Activated CD8-positive, alpha-beta T cell treated with anti-CD3 and anti-CD28 coated beads for 36 hours (primary cell): ENCODE data around the gene NUBP2. TPM values are rescaled to one million over a fixed set of nuclear protein-coding genes. Genes with fewer than 3 reads are reported as not detected.

Source experiments
- ATAC-seq: fragments of 200-7000 bp; cut with Tn5 transposase; one replicate; pipeline ENCODE4 v1.10.0; 2021; ENCODE audit warnings: mild to moderate bottlenecking, moderate library complexity
- CTCF ChIA-PET: fragments of 350-600 bp; sonication (Branson Sonifier 250); formaldehyde crosslinking; loops from one replicate; lab custom pipeline; 2021; ENCODE audit warnings: antibody characterized with exemption; lab: Charles Lee
- POLR2A ChIA-PET: fragments of 350-600 bp; sonication (Branson Sonifier 250); formaldehyde crosslinking; loops from one replicate; lab custom pipeline; 2021; ENCODE audit warnings: antibody characterized with exemption; lab: Charles Lee
- DNase-seq: peaks from one replicate; pipeline ENCODE4 v3.0.0-alpha.2; 2020
- H3K27ac Mint-ChIP-seq: one replicate; pipeline ENCODE4 v1.8.0; 2021; ENCODE audit warnings: mild to moderate bottlenecking, mixed read lengths
- H3K27me3 Mint-ChIP-seq: one replicate; pipeline ENCODE4 v1.8.0; 2021; ENCODE audit warnings: mixed read lengths
- H3K36me3 Mint-ChIP-seq: one replicate; pipeline ENCODE4 v1.8.0; 2021; ENCODE audit warnings: low read depth, mixed read lengths
- H3K4me1 Mint-ChIP-seq: one replicate; pipeline ENCODE4 v1.8.0; 2021; ENCODE audit warnings: low read depth, mixed read lengths
- H3K4me3 Mint-ChIP-seq: one replicate; pipeline ENCODE4 v1.8.0; 2021; ENCODE audit warnings: mild to moderate bottlenecking, moderate library complexity, mixed read lengths
- H3K9me3 Mint-ChIP-seq: one replicate; pipeline ENCODE4 v1.8.0; 2021; ENCODE audit warnings: mixed read lengths
- intact Hi-C: fragments of 100-400 bp; cut with micrococcal nuclease; formaldehyde crosslinking; loops from one replicate; pipeline ENCODE4 v1.10.0; 2022
- total RNA-seq, 2 experiments: library from RNA; stranded (reverse); gene quantifications; one replicate each; pipeline ENCODE4 v1.2.3, GENCODE V29; 2021
- TF ChIP-seq, protein P1 (sequence below): fragments of 200-600 bp; IDR thresholded peaks from one replicate; pipeline ENCODE4 v1.8.0; 2022; ENCODE audit warnings: antibody characterized with exemption, mild to moderate bottlenecking

NUBP2 gene
- total RNA-seq, 2 experiments from 2014 or later = 43.5 to 45.0 TPM

DNA sequence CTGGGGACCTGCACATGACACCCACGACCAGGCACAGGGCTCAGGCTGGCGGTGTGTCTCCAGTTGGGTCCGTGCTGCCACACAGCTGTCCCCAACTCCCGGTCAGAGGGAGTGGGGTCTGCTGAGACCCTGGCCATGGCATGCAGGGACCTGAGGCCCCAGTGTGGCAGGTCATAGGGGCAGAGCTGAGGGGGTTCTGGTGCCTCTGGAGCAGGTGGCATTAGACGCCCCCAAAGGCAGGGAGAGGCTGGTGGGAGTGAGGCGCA is 4.2 kb downstream of the NUBP2 start:
- Mint-ChIP-seq H3K9me3 (no peaks in the 10 kb centered on the region), H3K27me3 (no peaks in the 10 kb centered on the region), H3K4me1 (peaks cover 17% of the 10 kb centered on the region), H3K27ac (no peak overlapping the region), H3K36me3 (peaks cover 7% of the 10 kb centered on the region), H3K4me3 (no peak overlapping the region)
- POLR2A ChIA-PET = no interaction called here
- ATAC-seq (no peak), DNase-seq (no peak)
- intact Hi-C loops = no loop called here
- CTCF ChIA-PET = no interaction called here
- TF ChIP-seq, protein P1, sequence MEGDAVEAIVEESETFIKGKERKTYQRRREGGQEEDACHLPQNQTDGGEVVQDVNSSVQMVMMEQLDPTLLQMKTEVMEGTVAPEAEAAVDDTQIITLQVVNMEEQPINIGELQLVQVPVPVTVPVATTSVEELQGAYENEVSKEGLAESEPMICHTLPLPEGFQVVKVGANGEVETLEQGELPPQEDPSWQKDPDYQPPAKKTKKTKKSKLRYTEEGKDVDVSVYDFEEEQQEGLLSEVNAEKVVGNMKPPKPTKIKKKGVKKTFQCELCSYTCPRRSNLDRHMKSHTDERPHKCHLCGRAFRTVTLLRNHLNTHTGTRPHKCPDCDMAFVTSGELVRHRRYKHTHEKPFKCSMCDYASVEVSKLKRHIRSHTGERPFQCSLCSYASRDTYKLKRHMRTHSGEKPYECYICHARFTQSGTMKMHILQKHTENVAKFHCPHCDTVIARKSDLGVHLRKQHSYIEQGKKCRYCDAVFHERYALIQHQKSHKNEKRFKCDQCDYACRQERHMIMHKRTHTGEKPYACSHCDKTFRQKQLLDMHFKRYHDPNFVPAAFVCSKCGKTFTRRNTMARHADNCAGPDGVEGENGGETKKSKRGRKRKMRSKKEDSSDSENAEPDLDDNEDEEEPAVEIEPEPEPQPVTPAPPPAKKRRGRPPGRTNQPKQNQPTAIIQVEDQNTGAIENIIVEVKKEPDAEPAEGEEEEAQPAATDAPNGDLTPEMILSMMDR = no peak

DNA sequence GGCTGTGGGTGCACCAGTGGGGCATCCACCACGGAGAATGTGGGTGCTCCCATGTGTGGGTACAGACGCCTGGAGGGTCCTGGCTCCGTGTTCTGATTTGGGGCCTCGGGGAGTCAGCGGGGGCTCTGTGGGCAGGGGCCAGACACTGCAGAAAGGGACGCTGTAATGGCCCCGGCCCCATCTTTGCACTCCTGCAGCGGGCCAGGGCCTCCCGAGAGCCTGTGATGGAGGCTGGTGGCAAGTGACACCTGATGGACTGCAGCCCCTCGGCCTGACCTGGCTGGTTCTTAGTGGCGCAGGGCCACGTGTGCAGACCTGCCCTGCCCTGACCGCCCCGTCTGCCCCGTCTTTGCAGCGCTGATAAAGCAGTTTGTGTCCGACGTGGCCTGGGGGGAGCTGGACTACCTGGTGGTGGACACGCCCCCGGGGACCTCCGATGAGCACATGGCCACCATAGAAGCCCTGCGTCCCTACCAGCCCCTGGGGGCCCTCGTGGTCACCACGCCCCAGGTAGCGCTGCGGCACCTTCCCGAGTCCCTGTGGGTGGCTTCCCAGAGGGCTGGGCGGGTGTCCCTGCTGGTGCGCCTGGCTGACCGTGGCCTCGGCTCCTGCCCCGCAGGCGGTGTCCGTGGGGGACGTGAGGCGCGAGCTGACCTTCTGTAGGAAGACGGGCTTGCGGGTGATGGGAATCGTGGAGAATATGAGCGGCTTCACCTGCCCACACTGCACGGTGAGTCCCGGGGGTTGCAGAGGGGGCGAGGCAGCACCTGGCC is 4.7 kb downstream of the NUBP2 start:
- intact Hi-C loops = no loop called here
- Mint-ChIP-seq H3K4me3 (no peak overlapping the region), H3K4me1 (peaks cover 17% of the 10 kb centered on the region), H3K27ac (no peak overlapping the region), H3K9me3 (no peaks in the 10 kb centered on the region), H3K36me3 (peaks cover 7% of the 10 kb centered on the region), H3K27me3 (no peaks in the 10 kb centered on the region)
- ChIA-PET CTCF (no interaction called here), POLR2A (interaction anchor here (0.7 to 1.0 kb wide), 2 partner anchors 40 to 51 kb away, joined by 3 read pairs; partner anchors contain the start of genes FAHD1 and HAGH)
- TF ChIP-seq, protein P1 = no peak
- DNase-seq = no peak
- ATAC-seq = no peak

DNA sequence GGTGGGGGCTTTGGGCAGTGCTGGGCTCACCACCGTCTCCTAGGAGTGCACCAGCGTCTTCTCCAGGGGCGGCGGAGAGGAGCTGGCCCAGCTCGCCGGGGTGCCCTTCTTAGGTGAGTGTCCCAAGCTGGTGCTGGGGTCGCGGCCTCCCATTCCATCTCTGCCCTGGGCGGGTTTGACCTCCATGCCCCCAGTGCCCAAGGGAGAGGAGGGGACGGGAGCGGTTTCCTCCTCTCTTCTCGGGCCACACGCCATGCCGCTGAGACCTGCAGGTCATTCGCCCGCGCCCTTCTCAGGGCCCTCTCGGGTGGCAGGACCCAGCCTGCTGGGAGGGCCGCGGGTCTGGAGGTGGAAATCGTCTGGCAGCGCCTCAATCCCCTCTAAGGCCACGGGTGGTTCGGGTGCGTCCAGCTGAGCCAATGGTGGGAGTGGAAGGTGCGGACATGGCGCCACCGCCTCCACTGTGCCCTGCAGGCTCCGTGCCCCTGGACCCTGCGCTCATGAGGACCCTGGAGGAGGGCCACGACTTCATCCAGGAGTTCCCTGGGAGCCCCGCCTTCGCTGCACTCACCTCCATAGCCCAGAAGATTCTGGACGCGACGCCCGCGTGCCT is 5.4 kb downstream of the NUBP2 start:
- no peak overlapping the region for H3K27ac Mint-ChIP-seq
- no peaks in the 10 kb centered on the region for H3K27me3 Mint-ChIP-seq
- ChIA-PET CTCF (no interaction called here), POLR2A (interaction anchor here (0.7 to 1.0 kb wide), 2 partner anchors 39 to 50 kb away, joined by 3 read pairs; partner anchors contain the start of genes FAHD1 and HAGH)
- no peak overlapping the region for H3K4me3 Mint-ChIP-seq
- TF ChIP-seq, protein P1 = no peak
- H3K9me3 Mint-ChIP-seq = no peaks in the 10 kb centered on the region
- peaks cover 7% of the 10 kb centered on the region for H3K36me3 Mint-ChIP-seq
- peaks cover 17% of the 10 kb centered on the region for H3K4me1 Mint-ChIP-seq
- intact Hi-C loops = no loop called here
- DNase-seq = no peak
- ATAC-seq = no peak

DNA sequence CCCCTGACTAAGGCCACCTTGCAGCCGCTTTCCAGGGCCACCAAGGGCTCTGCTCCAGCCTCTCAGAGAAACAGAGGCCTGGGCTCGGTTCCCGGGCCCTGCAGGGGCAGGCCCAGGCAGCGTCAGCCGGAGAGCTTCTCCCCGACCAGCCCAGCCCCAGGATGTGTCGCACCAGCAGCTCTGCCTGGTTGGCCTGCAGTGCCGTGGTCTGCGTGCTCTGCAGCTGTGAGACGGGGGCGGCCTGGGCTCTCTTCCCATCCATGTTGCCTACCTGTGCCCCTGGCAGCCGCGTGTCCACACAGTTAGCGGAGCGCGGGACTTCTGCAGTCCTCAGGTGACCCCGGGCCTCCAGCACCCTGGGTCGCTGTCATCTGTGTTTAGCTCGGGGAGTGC is 5.9 kb downstream of the NUBP2 start:
- TF ChIP-seq, protein P1 = no peak
- H3K9me3 Mint-ChIP-seq = no peaks in the 10 kb centered on the region
- peaks cover 12% of the 10 kb centered on the region for H3K4me1 Mint-ChIP-seq
- intact Hi-C loops = no loop called here
- POLR2A ChIA-PET = interaction anchor here (1.0 kb wide), 1 partner anchor 38 kb away, joined by 3 read pairs; the partner anchor contains the start of genes FAHD1 and HAGH
- peaks cover 7% of the 10 kb centered on the region for H3K36me3 Mint-ChIP-seq
- no peak for DNase-seq
- H3K27ac Mint-ChIP-seq = no peak overlapping the region
- ATAC-seq = no peak
- no peaks in the 10 kb centered on the region for H3K27me3 Mint-ChIP-seq
- CTCF ChIA-PET = no interaction called here
- H3K4me3 Mint-ChIP-seq = no peak overlapping the region

DNA sequence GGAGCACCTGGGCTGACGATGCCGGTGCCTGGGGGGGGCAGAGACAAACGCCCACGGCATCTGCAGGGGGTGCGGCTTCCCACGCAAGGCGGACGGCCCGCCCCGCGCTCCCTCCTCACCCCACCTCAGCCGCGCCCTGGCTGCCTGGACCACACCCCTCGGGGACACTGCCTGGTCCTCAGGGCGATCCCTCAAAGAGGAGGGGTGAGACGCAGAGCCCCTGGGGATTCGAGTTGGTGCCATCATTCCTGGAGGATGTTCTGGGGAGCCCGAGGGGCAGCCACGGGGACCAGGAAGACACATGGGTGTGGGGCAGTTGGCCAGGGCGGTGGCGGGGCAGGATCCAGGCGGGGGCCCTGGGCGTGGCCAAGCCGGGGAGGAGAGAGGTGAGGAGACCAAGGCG is 6.9 kb downstream of the NUBP2 start:
- intact Hi-C loops = no loop called here
- DNase-seq (no peak), ATAC-seq (no peak)
- H3K27ac Mint-ChIP-seq = no peak overlapping the region
- no peaks in the 10 kb centered on the region for H3K27me3 Mint-ChIP-seq
- ChIA-PET POLR2A (interaction anchor here (1.0 to 1.5 kb wide), 2 partner anchors 16 to 17 kb away, joined by 3 to 4 read pairs; no protein-coding TSS in a partner anchor), CTCF (no interaction called here)
- no peak overlapping the region for H3K4me3 Mint-ChIP-seq
- H3K9me3 Mint-ChIP-seq = no peaks in the 10 kb centered on the region
- peaks cover 7% of the 10 kb centered on the region for H3K4me1 Mint-ChIP-seq
- TF ChIP-seq, protein P1 = no peak
- H3K36me3 Mint-ChIP-seq = peaks cover 7% of the 10 kb centered on the region
